Large intestine (tissue), 3 donors: ENCODE measurements around the gene CDH13. TPM values are rescaled to one million over a fixed set of nuclear protein-coding genes. Genes with fewer than 3 reads are reported as not detected.

Experiments
- DNase-seq, 2 donors: peaks; one replicate each; pipeline versions ENCODE4 v3.0.0 to v3.0.0-alpha.2; 2013
- H3K27ac ChIP-seq: one replicate; pipeline ENCODE4 v1.5.1; 2013; ENCODE audit warnings: low read length
- H3K27me3 ChIP-seq: 2 replicates; pipeline ENCODE4 v1.6.1; 2013; ENCODE audit warnings: low read length; ENCODE audit not compliant: control insufficient read depth, insufficient read depth
- H3K36me3 ChIP-seq: 2 replicates; pipeline ENCODE4 v1.6.1; 2013; ENCODE audit warnings: low read length; ENCODE audit not compliant: control insufficient read depth, insufficient read depth
- H3K4me1 ChIP-seq: one replicate; pipeline ENCODE4 v1.6.1; 2013; ENCODE audit warnings: low read length; ENCODE audit not compliant: control insufficient read depth, insufficient read depth
- H3K4me3 ChIP-seq: one replicate; pipeline ENCODE4 v1.5.1; 2013; ENCODE audit warnings: low read length
- H3K9me3 ChIP-seq: one replicate; pipeline ENCODE4 v1.6.1; 2013; ENCODE audit warnings: mild to moderate bottlenecking, low read depth, low read length, moderate library complexity; ENCODE audit not compliant: control insufficient read depth
- WGBS: methylation state at CpG from one replicate; pipeline ENCODE4 v1.1.5; 2013; ENCODE audit warnings: low lambda C conversion rate; ENCODE audit not compliant: insufficient coverage; 5-methylcytosine and 5-hydroxymethylcytosine counted together
- polyA plus RNA-seq: library from polyadenylated mRNA; unstranded; fragments of 120-200 nt; gene quantifications from one replicate; pipeline ENCODE4 v1.2.1, GENCODE V29; 2013

CDH13 gene
- polyA plus RNA-seq, 1 donor: 17.1 TPM

DNA sequence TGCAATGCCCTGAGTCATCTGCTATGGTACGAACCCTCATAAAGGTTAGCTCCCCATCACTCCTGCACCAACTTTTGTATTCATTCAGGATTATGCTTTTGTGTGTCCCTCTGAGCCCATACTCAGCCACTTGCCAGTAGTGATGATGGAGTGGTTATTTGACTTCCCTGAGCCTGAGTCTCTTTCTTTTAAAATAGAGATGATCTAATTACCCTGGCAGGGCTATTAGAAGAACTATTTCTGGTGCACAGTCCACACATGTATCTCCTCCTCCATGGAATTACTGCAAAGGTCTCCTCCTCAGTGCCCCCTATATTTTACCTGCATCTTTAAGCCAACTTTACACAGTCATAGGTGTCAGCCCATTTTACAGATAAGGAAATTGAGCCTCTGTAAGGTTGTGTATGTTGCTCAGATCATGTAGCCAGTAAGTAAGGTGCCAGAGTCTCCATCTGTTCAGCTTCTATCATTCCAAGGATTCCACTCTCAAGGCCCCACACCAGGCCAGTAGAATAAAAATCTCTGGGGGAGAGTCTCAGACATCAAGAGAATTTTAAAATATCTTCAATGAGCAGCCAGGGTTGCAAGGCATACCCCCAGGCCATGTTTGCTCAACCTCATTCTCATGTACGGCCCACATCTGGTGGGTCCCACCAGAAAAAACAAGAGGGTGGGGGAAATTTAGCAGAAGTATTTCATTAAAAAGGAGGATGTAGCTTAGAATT lies 847.3 kb downstream of the CDH13 start:
- WGBS: no CpG with 5 or more reads among the region's 2 CpGs
- no peaks in the 10 kb centered on the region for H3K9me3 ChIP-seq
- H3K4me3 ChIP-seq: no peak overlapping the region
- no peaks in the 10 kb centered on the region for H3K4me1 ChIP-seq
- H3K27me3 ChIP-seq: no peaks in the 10 kb centered on the region
- no peaks in the 10 kb centered on the region for H3K36me3 ChIP-seq
- no peak overlapping the region for H3K27ac ChIP-seq
- DNase-seq: no peak

DNA sequence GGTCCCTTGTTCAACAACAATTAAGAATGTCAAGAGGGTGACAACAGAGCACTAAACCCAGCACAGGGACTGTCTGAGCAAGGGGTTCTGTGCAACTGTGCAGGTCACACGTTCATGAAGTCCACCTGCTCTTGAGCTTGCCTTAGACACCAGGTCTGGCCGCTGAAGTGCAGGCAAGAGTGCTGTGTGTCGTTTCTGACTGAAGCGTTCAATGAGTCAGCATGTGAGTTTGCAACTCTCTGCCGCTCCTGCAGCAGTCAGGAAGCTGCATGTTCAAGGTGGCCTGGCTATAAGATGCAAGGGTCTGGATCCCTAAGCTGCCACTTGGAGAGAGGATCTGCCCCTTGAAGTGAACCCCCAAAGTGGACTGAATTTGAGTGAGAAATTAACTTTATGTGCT lies 848.3 kb downstream of the CDH13 start:
- no CpG with 5 or more reads among the region's 5 CpGs for WGBS
- H3K27me3 ChIP-seq: no peaks in the 10 kb centered on the region
- H3K9me3 ChIP-seq: no peaks in the 10 kb centered on the region
- no peak for DNase-seq
- no peak overlapping the region for H3K4me3 ChIP-seq
- no peaks in the 10 kb centered on the region for H3K36me3 ChIP-seq
- H3K4me1 ChIP-seq: no peaks in the 10 kb centered on the region
- no peak overlapping the region for H3K27ac ChIP-seq

DNA sequence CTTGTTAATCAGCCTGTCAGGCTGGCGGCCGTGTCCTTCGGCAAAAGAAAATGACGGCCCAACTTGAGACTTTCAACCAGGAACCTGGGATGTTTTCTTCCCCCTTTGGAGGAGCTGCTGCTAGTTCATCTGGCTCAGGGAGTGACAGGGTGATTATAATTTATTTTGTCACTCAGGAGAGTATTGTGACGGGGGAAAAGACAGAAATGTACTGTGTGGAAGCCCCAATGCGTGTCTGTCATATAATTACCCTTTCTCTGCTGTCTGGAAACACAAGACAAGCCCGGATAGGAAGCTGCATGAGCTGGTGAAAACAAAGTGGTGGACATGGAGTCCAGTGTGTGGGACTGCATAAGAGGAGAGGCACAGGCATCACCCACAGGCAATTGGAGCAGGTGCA lies 854.8 kb downstream of the CDH13 start:
- Histone ChIP-seq H3K36me3 (no peaks in the 10 kb centered on the region), H3K27ac (no peak overlapping the region), H3K27me3 (no peaks in the 10 kb centered on the region), H3K4me3 (no peak overlapping the region), H3K4me1 (no peaks in the 10 kb centered on the region), H3K9me3 (no peaks in the 10 kb centered on the region)
- DNase-seq: no peak
- WGBS: 55% methylated on average over 3 of the region's 7 CpGs

DNA sequence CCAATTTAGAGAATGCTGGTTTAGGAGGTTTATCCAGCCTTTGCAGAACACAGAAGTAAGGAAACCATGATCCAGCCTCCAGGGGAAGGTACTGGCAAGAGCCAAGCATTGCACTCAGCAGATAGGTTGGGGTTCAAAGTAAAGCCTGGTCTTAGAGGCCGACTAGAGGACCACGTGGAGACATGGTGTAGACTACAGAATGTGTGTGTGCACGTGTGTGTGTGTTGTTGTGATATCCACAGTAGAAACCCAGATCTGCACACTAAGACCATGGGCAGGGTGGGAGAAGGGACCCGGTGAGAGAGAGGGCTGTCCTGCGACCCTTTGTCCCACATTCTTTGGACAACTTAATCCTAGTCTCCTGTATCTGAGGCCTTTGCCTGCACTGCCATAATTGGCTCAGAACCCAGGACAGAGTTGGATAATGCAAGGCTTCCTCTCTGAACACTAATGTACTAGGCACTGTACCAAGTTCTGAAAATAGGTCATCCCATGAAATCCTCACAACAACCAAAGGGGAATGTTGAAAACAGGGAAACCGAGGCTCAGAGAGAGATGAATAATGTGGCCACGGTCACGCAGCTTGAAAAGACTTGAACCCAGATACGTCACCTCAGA lies 855.9 kb downstream of the CDH13 start:
- H3K27me3 ChIP-seq: no peaks in the 10 kb centered on the region
- H3K36me3 ChIP-seq: no peaks in the 10 kb centered on the region
- H3K4me3 ChIP-seq: no peak overlapping the region
- no peaks in the 10 kb centered on the region for H3K4me1 ChIP-seq
- no peaks in the 10 kb centered on the region for H3K9me3 ChIP-seq
- H3K27ac ChIP-seq: no peak overlapping the region
- no peak for DNase-seq
- WGBS: no CpG with 5 or more reads among the region's 9 CpGs

DNA sequence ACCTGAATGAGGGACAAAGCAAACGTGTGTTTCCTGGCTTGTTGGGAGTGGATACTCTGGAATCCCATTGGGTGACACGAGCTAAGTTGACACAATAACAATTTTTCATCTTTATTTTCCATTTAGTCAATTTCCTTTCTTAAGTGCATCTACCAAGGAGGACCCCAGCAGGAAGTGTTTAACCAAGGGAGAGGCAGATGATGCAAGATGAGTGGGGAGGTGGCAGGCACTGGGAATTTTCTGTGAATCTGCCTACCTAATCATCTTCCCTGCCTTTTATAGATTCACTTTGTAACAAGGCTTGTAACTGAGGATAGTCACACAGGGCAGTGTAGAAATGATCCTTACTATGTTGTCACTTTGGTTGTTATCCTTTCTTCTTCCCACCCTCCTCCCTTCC lies 863.3 kb downstream of the CDH13 start:
- no peak overlapping the region for H3K4me3 ChIP-seq
- no peaks in the 10 kb centered on the region for H3K4me1 ChIP-seq
- no peaks in the 10 kb centered on the region for H3K36me3 ChIP-seq
- WGBS: no CpG with 5 or more reads among the region's 2 CpGs
- no peaks in the 10 kb centered on the region for H3K27me3 ChIP-seq
- no peak for DNase-seq
- no peaks in the 10 kb centered on the region for H3K9me3 ChIP-seq
- no peak overlapping the region for H3K27ac ChIP-seq

DNA sequence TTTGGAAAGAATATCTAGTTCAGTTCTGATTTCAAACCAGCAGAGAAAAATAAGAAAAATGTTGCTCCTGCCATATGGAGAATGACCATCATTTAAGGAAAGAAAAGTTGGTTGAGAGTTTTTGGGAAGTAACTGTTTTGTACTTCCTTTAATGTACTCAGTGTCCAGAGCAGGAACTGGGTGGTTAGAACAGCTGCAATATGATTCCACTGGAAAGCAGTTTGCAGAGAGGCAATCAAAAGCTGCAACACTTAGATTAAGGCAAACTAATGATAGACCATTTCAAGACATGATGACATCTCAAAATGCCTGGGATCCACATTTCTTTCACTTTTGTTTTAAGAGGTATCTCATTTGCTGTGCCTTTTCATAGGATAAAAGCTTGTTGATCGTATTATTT lies 867.7 kb downstream of the CDH13 start:
- Histone ChIP-seq H3K4me3 (no peak overlapping the region), H3K4me1 (no peaks in the 10 kb centered on the region), H3K36me3 (no peaks in the 10 kb centered on the region), H3K27me3 (no peaks in the 10 kb centered on the region), H3K9me3 (no peaks in the 10 kb centered on the region), H3K27ac (no peak overlapping the region)
- no CpG with 5 or more reads among the region's 1 CpG for WGBS
- no peak for DNase-seq

DNA sequence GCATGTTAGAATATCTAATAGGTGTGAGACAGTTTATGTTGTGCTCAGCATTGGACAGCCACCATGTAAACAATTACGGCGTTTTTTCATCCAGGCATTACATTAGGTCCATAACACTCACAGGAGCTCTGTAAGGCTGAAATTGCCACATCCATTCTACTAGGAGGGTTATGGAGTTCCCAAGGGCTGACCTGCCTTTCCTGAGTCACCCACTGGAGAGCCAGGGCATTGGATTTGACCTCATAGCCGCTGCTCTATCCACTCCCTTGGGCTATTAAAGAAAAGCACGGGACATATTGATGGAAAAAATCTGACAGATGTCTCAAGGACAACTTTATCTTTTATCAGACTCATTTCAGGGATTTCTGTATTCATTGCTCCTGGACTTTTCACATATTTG lies 874.7 kb downstream of the CDH13 start:
- H3K4me1 ChIP-seq: no peaks in the 10 kb centered on the region
- H3K27me3 ChIP-seq: no peaks in the 10 kb centered on the region
- no CpG with 5 or more reads among the region's 4 CpGs for WGBS
- H3K4me3 ChIP-seq: no peak overlapping the region
- H3K36me3 ChIP-seq: no peaks in the 10 kb centered on the region
- H3K9me3 ChIP-seq: no peaks in the 10 kb centered on the region
- no peak for DNase-seq
- no peak overlapping the region for H3K27ac ChIP-seq

DNA sequence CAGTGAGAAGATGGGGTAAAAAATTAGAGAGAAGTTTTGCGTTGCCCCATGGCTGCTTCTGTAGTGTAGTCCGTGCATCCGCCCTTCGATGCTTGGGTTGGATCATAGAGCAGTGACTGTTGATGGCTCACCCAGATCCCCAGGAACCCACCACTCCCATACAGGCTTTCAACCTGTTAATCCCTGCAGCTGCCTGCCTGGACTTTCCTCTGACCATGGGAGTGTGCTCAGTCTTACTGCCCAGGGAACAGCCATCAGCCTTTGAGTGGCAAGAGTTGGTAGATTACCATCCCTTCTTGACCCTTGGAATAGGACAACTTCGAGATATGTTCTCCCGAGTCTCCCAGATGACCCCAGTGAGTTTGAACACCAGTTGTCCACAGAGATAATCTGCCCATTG lies 881.5 kb downstream of the CDH13 start:
- no CpG with 5 or more reads among the region's 6 CpGs for WGBS

DNA sequence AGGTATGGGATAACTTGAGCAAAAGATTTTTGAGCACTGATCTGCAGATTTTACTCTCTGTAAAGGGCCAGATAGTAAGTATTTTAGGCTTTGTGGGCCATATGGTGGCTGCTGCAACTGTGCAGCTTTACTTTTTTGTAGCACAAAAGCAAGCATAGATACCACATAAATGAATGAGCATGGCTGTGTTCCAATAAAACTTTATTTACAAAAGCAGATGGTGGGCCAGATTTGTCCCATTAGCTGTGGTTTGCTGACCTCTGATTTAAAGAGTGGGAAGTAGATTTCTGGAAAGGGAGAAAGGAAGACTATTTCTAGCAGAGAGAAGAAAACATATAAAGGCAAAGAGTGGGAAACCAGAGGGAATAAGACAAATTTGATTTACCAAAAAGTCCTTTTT lies 882.5 kb downstream of the CDH13 start:
- H3K27ac ChIP-seq: no peak overlapping the region
- no peak for DNase-seq
- H3K36me3 ChIP-seq: no peaks in the 10 kb centered on the region
- no peaks in the 10 kb centered on the region for H3K9me3 ChIP-seq
- H3K4me1 ChIP-seq: no peaks in the 10 kb centered on the region
- no peaks in the 10 kb centered on the region for H3K27me3 ChIP-seq
- no peak overlapping the region for H3K4me3 ChIP-seq

More for the DNA sequence above, 881.5 kb downstream of the CDH13 start:
- Histone ChIP-seq H3K9me3 (no peaks in the 10 kb centered on the region), H3K36me3 (no peaks in the 10 kb centered on the region), H3K27ac (no peak overlapping the region), H3K27me3 (no peaks in the 10 kb centered on the region), H3K4me3 (no peak overlapping the region), H3K4me1 (no peaks in the 10 kb centered on the region)
- no peak for DNase-seq

DNA sequence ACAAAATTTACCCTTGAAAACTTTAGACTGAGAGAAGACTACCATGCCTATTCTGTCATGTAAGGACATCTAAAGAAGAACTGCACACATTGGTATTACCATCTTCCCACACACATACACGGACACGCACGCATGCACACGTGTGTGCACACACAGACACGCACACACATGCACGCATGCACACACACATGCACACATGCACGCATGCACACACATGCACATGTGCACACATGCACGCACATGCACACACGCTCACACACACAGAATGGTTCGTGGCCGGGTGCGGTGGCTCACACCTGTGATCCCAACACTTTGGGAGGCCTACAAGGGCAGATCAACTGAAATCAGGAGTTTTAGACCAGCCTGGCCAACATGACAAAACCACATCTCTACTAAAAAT lies 884.1 kb downstream of the CDH13 start:
- H3K27me3 ChIP-seq: no peaks in the 10 kb centered on the region
- H3K4me1 ChIP-seq: no peaks in the 10 kb centered on the region
- no CpG with 5 or more reads among the region's 12 CpGs for WGBS
- no peak overlapping the region for H3K27ac ChIP-seq
- no peak overlapping the region for H3K4me3 ChIP-seq
- H3K36me3 ChIP-seq: no peaks in the 10 kb centered on the region
- no peak for DNase-seq
- no peaks in the 10 kb centered on the region for H3K9me3 ChIP-seq
